ENCODE measurements around the gene STOM. TPM values are rescaled to one million over a fixed set of nuclear protein-coding genes. Genes with fewer than 3 reads are reported as not detected.
"Not testable (repeated sequence)": the region's sequence is repeated elsewhere in the genome, so short reads cannot be mapped to it uniquely, and the experiment has no call there.

The STOM gene
- total RNA-seq, 1 experiment from 2014 or later = 33.1 TPM

DNA sequence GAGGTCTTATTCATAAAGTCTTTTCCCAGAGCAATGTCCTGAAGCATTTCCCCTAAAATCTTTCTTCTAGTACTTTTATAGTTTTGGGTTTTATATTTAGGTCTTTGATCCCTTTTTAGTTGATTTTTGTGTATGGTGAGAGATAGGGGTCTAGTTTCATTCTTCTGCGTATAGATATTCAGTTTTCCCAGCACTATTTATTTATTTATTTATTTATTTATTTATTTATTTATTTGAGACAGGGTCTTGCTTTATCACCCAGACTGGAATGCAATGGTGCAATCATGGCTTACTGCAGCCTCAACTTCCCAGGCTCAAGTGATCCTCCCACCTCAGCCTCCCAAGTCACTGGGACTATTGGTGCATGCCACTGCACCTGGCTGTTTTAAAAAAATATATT, 27.2 kb upstream of the STOM start:
- not testable (repeated sequence) for H3K27ac ChIP-seq (ENCODE audit: low read length); DNase-seq; H3K79me2 ChIP-seq (ENCODE audit: low read length); H3K9me3 ChIP-seq (ENCODE audit: low read length); H3K4me3 ChIP-seq (ENCODE audit: low read length); H3K9ac ChIP-seq (ENCODE audit: low read length); H3K9me2 ChIP-seq (replicated peaks; ENCODE audit: insufficient read depth, low read length); H2AFZ ChIP-seq (ENCODE audit: low read length); H4K20me1 ChIP-seq (ENCODE audit: insufficient read depth, low read depth, low read length); H3K4me1 ChIP-seq (ENCODE audit: low read length); H3K27me3 ChIP-seq (ENCODE audit: low read length); H3K4me2 ChIP-seq (ENCODE audit: low read depth, low read length, poor library complexity, severe bottlenecking); H3K36me3 ChIP-seq (ENCODE audit: insufficient read depth, low read length)

DNA sequence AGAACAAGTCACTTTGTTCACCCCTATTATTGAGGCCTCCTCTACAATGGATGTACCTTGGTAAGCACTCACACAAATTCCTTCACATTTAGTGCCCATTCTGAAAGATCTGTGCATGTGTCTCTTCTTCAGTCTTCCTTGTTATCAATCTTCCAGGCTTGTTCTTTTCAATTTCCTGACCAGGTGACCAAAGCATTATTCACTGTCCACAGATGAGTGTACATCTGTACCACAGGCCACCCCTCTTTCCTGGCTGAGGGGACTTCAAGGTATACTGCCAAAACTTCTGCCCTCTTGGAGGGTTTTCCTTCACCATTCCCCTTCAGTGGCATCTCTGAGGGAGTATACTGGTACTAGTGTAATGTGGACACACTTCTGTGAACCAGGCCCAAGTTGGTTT, 25.5 kb upstream of the STOM start:
- Histone ChIP-seq H4K20me1 (ENCODE audit: insufficient read depth, low read depth, low read length) (no peaks in the 10 kb centered on the region), H3K79me2 (ENCODE audit: low read length) (no peaks in the 10 kb centered on the region), H3K36me3 (ENCODE audit: insufficient read depth, low read length) (no peaks in the 10 kb centered on the region), H3K9me2 (replicated peaks; ENCODE audit: insufficient read depth, low read length) (no peaks in the 10 kb centered on the region), H3K27me3 (ENCODE audit: low read length) (no peaks in the 10 kb centered on the region), H3K27ac (ENCODE audit: low read length) (no peak overlapping the region), H3K4me3 (ENCODE audit: low read length) (no peak overlapping the region), H3K9ac (ENCODE audit: low read length) (no peak overlapping the region), H3K4me2 (ENCODE audit: low read depth, low read length, poor library complexity, severe bottlenecking) (no peak overlapping the region), H3K4me1 (ENCODE audit: low read length) (no peaks in the 10 kb centered on the region; the same call in 1 of the 2 replicates), H3K9me3 (ENCODE audit: low read length) (no peaks in the 10 kb centered on the region), H2AFZ (ENCODE audit: low read length) (no peak overlapping the region)
- no peak for DNase-seq

DNA sequence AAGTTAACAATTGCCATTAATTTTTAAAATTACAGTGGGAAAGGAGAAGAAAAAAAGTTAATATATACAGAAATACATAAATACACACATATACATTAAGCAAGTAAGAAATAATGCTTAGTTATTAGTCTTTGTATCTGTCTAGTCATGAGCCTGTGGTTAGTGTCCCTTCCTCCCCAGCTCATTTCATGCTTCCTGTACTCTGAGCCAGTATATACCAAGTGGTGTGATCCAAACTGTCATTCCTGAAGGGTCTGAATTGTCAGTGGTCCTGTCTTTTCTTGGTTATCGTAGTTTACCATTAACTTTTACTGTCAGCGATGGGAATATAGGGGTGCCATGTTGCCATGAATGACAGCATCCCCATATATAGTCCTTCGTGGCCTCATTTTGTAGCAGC, 24.2 kb upstream of the STOM start:
- no peak overlapping the region for H3K9ac ChIP-seq (ENCODE audit: low read length)
- H4K20me1 ChIP-seq (ENCODE audit: insufficient read depth, low read depth, low read length) = no peaks in the 10 kb centered on the region
- no peaks in the 10 kb centered on the region; the same call in 1 of the 2 replicates for H3K4me1 ChIP-seq (ENCODE audit: low read length)
- peak; percentile 19 for DNase-seq
- H3K4me2 ChIP-seq (ENCODE audit: low read depth, low read length, poor library complexity, severe bottlenecking) = no peak overlapping the region
- H3K9me2 ChIP-seq (replicated peaks; ENCODE audit: insufficient read depth, low read length) = no peaks in the 10 kb centered on the region
- H3K79me2 ChIP-seq (ENCODE audit: low read length) = no peaks in the 10 kb centered on the region
- H3K9me3 ChIP-seq (ENCODE audit: low read length) = no peaks in the 10 kb centered on the region
- no peak overlapping the region for H3K27ac ChIP-seq (ENCODE audit: low read length)
- H3K36me3 ChIP-seq (ENCODE audit: insufficient read depth, low read length) = no peaks in the 10 kb centered on the region
- no peak overlapping the region for H3K4me3 ChIP-seq (ENCODE audit: low read length)
- no peak overlapping the region for H2AFZ ChIP-seq (ENCODE audit: low read length)
- H3K27me3 ChIP-seq (ENCODE audit: low read length) = no peaks in the 10 kb centered on the region

DNA sequence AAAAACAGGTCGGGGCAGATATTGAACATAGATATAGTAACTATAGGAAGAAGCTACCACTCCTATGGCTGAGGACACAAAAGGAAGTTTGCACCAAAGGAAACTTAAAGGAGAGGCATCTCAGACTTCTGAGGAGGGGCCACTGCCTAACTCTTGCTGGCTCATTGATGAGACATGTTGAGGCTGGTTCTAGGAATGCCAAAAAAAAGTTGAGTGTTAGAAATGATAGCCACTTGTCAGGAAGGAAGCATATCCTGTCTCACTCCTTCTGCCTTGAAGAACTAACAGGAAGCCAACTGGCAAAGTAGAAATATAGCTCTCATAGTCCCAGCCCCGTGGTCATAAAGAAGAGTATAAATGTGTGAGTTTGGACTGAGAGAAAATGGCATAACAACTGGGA, 23.3 kb upstream of the STOM start:
- Histone ChIP-seq H3K27ac (ENCODE audit: low read length) (no peak overlapping the region), H3K9me3 (ENCODE audit: low read length) (no peaks in the 10 kb centered on the region), H3K79me2 (ENCODE audit: low read length) (no peaks in the 10 kb centered on the region), H3K27me3 (ENCODE audit: low read length) (no peaks in the 10 kb centered on the region), H3K4me2 (ENCODE audit: low read depth, low read length, poor library complexity, severe bottlenecking) (no peak overlapping the region), H3K9ac (ENCODE audit: low read length) (no peak overlapping the region), H3K4me3 (ENCODE audit: low read length) (no peak overlapping the region), H3K36me3 (ENCODE audit: insufficient read depth, low read length) (no peaks in the 10 kb centered on the region), H3K4me1 (ENCODE audit: low read length) (no peaks in the 10 kb centered on the region; the same call in 1 of the 2 replicates), H2AFZ (ENCODE audit: low read length) (no peak overlapping the region), H4K20me1 (ENCODE audit: insufficient read depth, low read depth, low read length) (no peaks in the 10 kb centered on the region), H3K9me2 (replicated peaks; ENCODE audit: insufficient read depth, low read length) (no peaks in the 10 kb centered on the region)
- DNase-seq = no peak

DNA sequence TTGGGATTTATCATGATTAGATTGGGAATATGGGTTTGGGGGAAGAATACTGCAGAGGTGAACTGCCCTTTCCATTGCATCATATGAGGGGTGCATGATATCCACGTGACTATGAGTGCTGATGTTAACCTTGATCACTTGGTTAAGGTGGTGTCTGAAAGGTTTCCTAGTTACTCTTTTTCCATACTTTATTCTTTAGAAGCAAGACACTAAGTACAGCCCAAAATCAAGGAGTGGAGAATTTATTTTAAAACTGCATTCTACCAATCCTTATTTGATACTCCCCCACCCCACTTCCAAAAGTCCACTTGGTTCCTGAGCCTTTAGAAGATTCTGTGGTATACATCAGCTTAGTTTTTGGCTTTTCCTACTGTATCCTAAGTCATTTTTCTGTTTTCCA, 20.3 kb upstream of the STOM start:
- Histone ChIP-seq H2AFZ (ENCODE audit: low read length) (no peak overlapping the region), H3K36me3 (ENCODE audit: insufficient read depth, low read length) (no peaks in the 10 kb centered on the region), H3K79me2 (ENCODE audit: low read length) (no peaks in the 10 kb centered on the region), H3K9me3 (ENCODE audit: low read length) (no peaks in the 10 kb centered on the region), H3K9ac (ENCODE audit: low read length) (no peak overlapping the region), H4K20me1 (ENCODE audit: insufficient read depth, low read depth, low read length) (no peaks in the 10 kb centered on the region), H3K27ac (ENCODE audit: low read length) (no peak overlapping the region), H3K9me2 (replicated peaks; ENCODE audit: insufficient read depth, low read length) (no peaks in the 10 kb centered on the region; the same call in 1 of the 2 replicates), H3K27me3 (ENCODE audit: low read length) (no peaks in the 10 kb centered on the region), H3K4me1 (ENCODE audit: low read length) (no peaks in the 10 kb centered on the region; the same call in 1 of the 2 replicates), H3K4me3 (ENCODE audit: low read length) (no peak overlapping the region), H3K4me2 (ENCODE audit: low read depth, low read length, poor library complexity, severe bottlenecking) (no peak overlapping the region)
- no peak for DNase-seq

DNA sequence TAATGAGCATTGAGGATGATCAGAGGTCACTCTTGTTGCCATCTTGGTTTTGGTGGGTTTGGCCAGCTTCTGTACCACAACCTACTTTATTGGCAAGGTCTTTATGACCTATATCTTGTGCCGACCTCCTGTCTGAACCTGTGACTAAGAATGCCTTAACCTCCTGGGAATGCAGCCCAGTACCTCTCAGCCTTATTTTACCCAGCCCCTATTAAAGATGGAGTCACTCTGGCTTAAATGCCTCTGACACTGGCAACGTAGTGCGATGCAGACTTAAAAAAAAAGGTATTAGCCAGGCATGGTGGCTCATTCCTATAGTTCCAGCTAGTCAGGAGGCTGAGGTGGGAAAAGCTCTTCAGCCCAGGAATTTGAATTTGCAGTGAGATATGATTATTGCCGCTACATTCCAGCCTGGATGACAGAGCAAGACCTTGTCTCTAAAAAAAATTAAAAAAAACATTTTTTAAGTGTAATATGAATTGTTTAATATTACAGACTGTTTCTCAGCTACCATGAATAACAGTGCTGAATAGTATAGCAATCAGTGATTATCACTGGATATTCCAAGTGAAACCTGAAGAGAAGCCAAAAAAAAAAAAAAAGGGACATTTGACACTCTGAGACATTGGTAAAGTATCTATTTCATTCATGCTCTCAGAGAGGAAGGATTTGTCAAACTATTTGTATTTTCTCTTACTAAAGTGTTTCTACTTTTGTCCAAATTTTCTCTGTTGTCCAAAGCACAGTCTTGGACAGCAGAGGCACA, 18.3 kb upstream of the STOM start:
- H3K9me3 ChIP-seq (ENCODE audit: low read length) = no peaks in the 10 kb centered on the region
- H3K27ac ChIP-seq (ENCODE audit: low read length) = no peak overlapping the region
- H4K20me1 ChIP-seq (ENCODE audit: insufficient read depth, low read depth, low read length) = no peaks in the 10 kb centered on the region
- no peak overlapping the region for H3K4me3 ChIP-seq (ENCODE audit: low read length)
- H2AFZ ChIP-seq (ENCODE audit: low read length) = no peak overlapping the region
- H3K27me3 ChIP-seq (ENCODE audit: low read length) = no peaks in the 10 kb centered on the region
- H3K79me2 ChIP-seq (ENCODE audit: low read length) = no peaks in the 10 kb centered on the region
- no peaks in the 10 kb centered on the region; the same call in 1 of the 2 replicates for H3K4me1 ChIP-seq (ENCODE audit: low read length)
- no peaks in the 10 kb centered on the region; the same call in 1 of the 2 replicates for H3K9me2 ChIP-seq (replicated peaks; ENCODE audit: insufficient read depth, low read length)
- H3K36me3 ChIP-seq (ENCODE audit: insufficient read depth, low read length) = no peaks in the 10 kb centered on the region
- no peak overlapping the region for H3K4me2 ChIP-seq (ENCODE audit: low read depth, low read length, poor library complexity, severe bottlenecking)
- no peak overlapping the region for H3K9ac ChIP-seq (ENCODE audit: low read length)
- DNase-seq = no peak

DNA sequence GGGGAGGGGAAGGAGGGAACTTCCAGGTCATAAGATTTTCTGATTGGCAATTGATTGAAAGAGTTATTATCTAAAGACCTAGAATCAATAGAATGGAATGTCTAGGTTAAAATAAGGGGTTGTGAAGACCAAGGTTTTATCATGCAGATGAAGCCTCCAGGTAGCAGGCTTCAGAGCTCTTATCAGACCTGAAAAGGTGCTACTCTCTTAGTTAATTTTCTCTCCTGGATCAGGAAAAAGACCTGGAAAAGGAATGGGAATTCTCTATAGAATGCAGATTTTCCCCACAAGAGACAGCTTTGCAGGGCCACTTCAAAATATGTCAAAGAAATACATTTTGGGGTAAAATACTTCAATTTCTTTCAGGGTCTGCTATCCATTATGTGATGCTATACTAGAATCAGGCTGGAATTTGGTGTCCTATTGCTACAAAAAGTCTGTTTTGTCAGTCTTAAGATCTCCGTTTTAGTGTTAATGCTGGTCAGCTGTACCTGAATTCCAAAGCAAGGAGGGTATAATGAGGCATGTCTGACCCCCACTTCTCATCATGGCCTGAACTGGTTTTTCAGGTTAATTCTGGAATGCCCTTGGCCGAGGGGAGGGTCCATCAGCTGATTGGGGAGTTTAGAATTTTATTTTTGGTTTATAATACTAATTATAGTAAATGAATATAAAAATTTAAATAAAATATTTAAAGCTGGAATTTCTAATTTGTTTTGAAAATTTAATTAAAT, 16.6 kb upstream of the STOM start:
- no peak for DNase-seq

DNA sequence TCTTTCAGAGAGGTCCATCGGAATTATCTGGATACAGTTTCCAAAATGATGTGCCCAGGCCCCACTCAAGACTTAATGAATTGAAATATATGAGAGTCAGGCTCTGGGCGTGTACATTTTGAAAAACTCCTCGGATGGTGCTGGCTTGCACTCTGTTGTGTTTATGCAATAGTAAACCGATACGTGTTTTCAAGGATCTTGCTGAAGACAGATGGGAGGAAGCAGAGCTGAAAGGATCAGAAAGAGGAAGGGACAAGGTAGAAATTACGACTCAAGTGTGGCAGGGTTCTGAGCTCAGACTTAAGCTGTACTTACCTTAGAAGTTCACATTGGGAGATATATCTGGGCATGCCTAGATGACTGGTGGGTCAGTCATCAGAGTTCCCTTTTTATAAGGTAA, 13.7 kb upstream of the STOM start:
- Histone ChIP-seq H2AFZ (ENCODE audit: low read length) (no peak overlapping the region), H3K4me1 (ENCODE audit: low read length) (no peaks in the 10 kb centered on the region), H3K27ac (ENCODE audit: low read length) (no peak overlapping the region), H3K79me2 (ENCODE audit: low read length) (no peaks in the 10 kb centered on the region), H3K9me3 (ENCODE audit: low read length) (no peaks in the 10 kb centered on the region), H4K20me1 (ENCODE audit: insufficient read depth, low read depth, low read length) (no peaks in the 10 kb centered on the region), H3K9ac (ENCODE audit: low read length) (no peak overlapping the region), H3K4me3 (ENCODE audit: low read length) (no peak overlapping the region), H3K27me3 (ENCODE audit: low read length) (no peaks in the 10 kb centered on the region), H3K36me3 (ENCODE audit: insufficient read depth, low read length) (no peaks in the 10 kb centered on the region), H3K9me2 (replicated peaks; ENCODE audit: insufficient read depth, low read length) (no peaks in the 10 kb centered on the region; the same call in 1 of the 2 replicates), H3K4me2 (ENCODE audit: low read depth, low read length, poor library complexity, severe bottlenecking) (no peak overlapping the region)
- DNase-seq = no peak

More for the DNA sequence above, 16.6 kb upstream of the STOM start:
- no peaks in the 10 kb centered on the region for H3K36me3 ChIP-seq (ENCODE audit: insufficient read depth, low read length)
- no peak overlapping the region for H3K27ac ChIP-seq (ENCODE audit: low read length)
- H4K20me1 ChIP-seq (ENCODE audit: insufficient read depth, low read depth, low read length) = no peaks in the 10 kb centered on the region
- no peak overlapping the region for H3K9ac ChIP-seq (ENCODE audit: low read length)
- no peaks in the 10 kb centered on the region for H3K4me1 ChIP-seq (ENCODE audit: low read length)
- H3K4me2 ChIP-seq (ENCODE audit: low read depth, low read length, poor library complexity, severe bottlenecking) = no peak overlapping the region
- H3K27me3 ChIP-seq (ENCODE audit: low read length) = no peaks in the 10 kb centered on the region
- no peak overlapping the region for H2AFZ ChIP-seq (ENCODE audit: low read length)
- H3K79me2 ChIP-seq (ENCODE audit: low read length) = no peaks in the 10 kb centered on the region
- H3K9me2 ChIP-seq (replicated peaks; ENCODE audit: insufficient read depth, low read length) = no peaks in the 10 kb centered on the region; the same call in 1 of the 2 replicates
- H3K4me3 ChIP-seq (ENCODE audit: low read length) = no peak overlapping the region
- no peaks in the 10 kb centered on the region for H3K9me3 ChIP-seq (ENCODE audit: low read length)
